HG03095 (cell line): ENCODE data around the gene SRPRB.

ENCODE experiments used
- ATAC-seq: cut with Tn5 transposase; IDR thresholded peaks from one replicate; pipeline ENCODE4 v1.9.1; 2021; ENCODE audit warnings: moderate library complexity; ENCODE audit not compliant: unreplicated experiment

SRPRB gene

DNA sequence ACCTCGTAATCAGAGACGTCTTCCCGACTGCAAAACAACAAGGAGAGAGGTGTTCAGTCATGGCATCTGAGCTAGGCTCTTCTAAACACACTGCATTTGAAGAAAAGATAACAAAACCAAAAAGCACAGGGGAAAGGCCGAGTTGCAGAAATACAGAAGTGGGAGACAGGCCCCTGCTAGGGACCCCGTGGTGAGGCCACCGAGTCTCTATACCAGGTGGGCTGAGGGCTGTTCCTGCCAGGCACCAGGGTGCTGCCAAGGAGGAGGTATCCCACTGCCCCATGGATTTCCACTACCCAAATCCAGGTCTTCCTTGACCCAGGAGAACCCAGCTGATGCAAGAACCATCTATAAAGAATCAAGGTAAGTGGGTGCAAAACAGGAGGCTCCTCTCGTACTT lies 59.0 kb downstream of the SRPRB start:
- no peak for ATAC-seq

- ATAC-seq, result no peak
Measured at GRCh38 chr3:133865136-133865855, 59.7 kb downstream of the SRPRB start.

- no peak for ATAC-seq
Measured at GRCh38 chr3:133866141-133866540, 60.5 kb downstream of the SRPRB start.

DNA sequence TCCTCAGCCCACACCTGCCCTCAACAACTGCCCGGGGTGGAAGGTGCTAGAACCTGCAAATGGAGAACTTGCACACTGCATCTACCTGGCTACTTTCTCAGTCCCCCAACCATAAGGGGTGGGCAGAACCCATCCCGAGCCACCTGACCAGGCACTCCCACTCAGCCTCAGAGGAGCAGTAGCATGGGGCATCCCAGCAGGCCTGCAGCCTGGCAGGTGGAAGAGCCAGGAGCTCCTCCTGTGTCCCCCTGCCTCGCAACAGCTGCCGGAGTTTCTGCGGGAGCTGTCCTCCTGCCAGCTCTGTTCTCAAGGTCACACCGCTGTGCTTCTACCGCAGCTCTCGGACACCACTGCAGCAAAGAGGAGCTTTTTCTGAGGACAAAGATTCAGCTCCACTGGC lies 62.6 kb downstream of the SRPRB start:
- no peak for ATAC-seq

DNA sequence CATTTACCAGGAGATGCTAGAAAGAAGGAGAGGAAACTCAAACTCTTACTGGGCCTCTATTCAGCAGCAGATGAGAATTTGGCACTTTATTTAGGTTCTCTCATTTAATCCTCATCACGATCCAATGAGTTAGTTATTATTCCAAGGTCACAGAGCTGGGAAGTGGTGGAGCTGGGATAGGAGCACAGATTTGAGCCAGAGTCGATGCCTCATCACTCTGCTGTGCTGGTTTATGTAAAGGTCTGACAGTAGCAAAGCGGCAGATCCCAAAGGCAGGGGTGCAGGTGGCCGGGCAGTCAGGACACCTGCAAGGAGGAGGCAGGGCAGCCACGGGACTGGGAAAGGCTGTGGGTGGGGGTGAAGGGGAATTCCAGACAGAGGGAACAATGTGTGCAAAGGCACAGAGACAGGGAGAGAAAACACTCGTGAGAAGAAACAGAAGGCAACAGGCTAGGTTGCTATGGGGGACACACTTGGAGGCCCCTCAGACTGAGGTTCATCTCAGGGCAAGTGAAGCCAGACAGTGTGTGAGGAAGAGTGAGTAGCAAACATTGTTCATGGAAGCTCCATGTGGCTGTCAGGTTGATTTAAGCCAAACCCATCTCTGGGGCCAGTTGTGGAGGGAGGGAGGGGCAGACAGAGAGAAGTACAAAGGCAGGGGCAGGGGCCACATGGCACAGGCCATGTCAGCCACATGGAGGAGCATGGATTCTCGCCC lies 63.3 kb downstream of the SRPRB start:
- ATAC-seq, result no peak

- no peak for ATAC-seq
Measured at GRCh38 chr3:133869586-133869985, 64.0 kb downstream of the SRPRB start.

DNA sequence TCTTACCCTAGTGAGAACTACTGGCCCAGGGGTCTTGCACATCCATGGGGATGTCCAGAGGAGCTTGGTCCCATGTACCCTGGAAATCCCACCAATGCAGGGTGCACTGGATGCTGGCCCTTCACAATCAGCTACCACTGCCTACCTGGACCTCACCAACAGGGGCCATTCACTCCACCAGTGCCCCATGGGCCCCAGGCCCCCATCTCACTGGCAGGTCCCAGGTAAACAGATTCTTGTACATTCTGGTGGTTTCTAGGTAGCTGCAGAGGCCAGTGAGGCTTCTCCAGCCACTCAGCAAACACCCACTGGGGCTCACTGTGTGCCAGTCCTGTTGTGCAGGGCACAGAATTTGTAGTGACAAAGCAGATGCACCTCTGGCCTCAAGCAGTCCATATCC lies 65.2 kb downstream of the SRPRB start:
- no peak for ATAC-seq
